ENCODE measurements around the gene HECTD1.
"Not testable (repeated sequence)": the region's sequence is repeated elsewhere in the genome, so short reads cannot be mapped to it uniquely, and the experiment has no call there.

Gene HECTD1

GRCh38 chr14:31228533-31228932 lies 20.9 kb upstream of the HECTD1 start:
- no peak for DNase-seq (ENCODE audit: low spot score)

DNA sequence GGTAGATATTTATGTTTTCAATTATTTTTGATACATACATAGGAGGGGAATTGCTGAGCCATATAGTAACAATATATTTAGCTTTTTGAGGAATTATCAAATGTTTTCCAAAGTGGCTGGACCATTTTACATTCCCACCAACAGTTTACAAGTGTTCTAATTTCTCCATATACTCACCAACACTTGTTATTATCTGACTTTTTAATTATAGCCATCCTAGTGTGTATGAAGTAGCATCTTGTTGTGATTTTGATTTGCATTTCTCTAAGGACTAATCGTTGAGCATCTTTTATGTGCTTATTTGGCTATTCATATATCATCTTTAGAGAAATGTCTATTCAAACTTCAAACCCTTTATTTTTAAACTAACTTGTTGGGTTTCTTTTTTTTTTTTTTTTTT lies 17.2 kb upstream of the HECTD1 start:
- no peak for DNase-seq (ENCODE audit: low spot score)

- no peak for DNase-seq (ENCODE audit: low spot score)
Observed at GRCh38 chr14:31223331-31223730, 15.7 kb upstream of the HECTD1 start.

DNA sequence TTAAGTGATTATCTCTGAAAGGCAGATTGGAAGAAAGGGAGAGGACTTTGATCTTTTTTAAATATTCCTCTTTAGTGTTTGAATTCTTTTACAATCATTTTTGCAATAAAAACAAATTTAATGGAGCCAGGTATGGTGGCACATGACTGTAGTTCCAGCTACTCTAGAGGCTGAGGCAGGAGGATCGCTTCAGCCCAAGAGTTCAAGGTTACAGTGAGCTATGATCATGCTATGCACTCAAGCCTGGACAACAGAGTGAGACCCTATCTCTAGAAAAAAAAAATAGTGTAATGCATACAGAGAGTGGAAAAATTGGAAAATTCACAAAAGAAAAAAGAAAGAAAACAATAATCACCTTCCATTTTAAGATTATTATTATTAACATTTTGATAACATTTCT lies 15.2 kb upstream of the HECTD1 start:
- DNase-seq (ENCODE audit: low spot score), result no peak

DNA sequence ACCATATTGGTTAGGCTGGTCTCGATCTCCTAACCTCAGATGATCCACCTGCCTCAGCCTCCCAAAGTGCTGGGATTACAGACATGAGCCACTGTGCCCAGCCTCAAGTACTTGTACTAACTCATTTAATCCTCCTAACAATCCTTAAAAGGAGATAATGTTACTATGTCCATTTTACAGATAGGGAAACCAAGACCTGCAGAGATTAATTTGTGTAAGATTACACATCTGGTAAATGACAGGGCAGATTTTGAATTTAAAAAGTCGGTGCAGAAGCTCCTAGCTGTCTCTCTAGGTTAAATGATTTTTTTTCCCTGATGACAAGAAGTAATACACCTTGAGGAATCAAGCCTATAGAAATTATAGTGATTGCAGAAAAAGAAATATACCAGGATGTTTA lies 13.7 kb upstream of the HECTD1 start:
- DNase-seq (ENCODE audit: low spot score), result no peak

DNA sequence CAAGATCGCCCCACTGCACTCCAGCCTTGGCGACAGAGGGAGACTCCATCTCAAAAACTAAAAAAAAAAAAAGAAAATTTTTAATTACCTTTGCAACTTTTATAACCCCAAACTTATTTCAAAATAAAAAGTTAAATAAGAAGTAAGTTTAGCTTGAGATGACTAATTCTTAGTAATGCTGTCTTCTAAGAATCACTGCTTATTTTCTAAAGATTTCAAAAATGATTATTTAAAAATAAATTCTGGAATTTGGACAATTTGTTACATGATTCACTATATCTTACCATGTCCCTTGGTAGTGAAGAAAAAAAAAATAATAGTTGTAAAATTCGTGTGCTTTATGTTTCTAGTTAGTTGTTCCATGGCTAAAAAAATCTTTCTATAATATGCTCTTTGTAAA lies 11.6 kb upstream of the HECTD1 start:
- DNase-seq (ENCODE audit: low spot score), result peak; percentile 32

DNA sequence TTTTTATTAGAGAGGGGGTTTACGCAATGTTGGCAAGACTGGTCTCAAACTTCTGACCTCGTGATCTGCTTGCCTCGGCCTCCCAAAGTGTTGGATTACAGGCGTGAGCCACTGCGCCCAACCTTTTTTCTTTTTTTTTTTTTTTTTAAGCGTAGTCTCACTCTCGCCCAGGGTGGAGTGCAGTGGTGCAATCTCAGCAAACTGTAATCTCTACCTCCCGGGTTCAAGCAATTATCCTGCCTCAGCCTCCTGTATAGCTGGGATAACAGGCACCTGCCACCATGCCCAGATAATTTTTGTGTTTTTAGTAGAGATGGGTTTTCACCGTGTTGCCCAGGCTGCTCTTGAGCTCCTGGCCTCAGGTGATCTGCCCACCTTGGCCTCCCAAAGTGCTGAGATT lies 8.8 kb upstream of the HECTD1 start:
- DNase-seq (ENCODE audit: low spot score), result no peak

DNA sequence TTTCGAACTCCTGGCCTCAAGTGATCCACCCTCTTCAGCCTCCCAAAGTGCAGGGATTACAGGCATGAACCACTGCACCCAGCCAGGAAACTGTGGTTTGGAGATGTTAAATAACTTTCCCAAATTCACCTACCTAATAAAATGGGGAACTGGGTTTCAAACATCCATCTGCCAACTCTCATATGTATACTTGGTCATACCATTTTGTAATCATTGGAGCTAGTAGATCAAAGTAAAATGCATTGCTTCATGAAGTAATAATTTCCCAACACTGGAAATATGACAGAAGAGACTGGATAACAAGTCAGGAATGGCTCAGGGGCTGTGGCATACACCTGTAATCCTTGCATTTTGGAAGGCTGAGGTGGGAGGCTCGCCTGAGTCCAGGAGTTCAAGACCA lies 5.3 kb upstream of the HECTD1 start:
- no peak for DNase-seq (ENCODE audit: low spot score)

GRCh38 chr14:31209605-31210004 lies 2.0 kb upstream of the HECTD1 start:
- DNase-seq (ENCODE audit: low spot score), result no peak

- no peak for DNase-seq (ENCODE audit: low spot score)
Observed at GRCh38 chr14:31208546-31209424, 1.2 kb upstream of the HECTD1 start.

- no peak for DNase-seq (ENCODE audit: low spot score)
Observed at GRCh38 chr14:31207287-31207754, 272 bp downstream of the HECTD1 start.

GRCh38 chr14:31206536-31207286 lies 882 bp downstream of the HECTD1 start:
- no peak for DNase-seq (ENCODE audit: low spot score)

DNA sequence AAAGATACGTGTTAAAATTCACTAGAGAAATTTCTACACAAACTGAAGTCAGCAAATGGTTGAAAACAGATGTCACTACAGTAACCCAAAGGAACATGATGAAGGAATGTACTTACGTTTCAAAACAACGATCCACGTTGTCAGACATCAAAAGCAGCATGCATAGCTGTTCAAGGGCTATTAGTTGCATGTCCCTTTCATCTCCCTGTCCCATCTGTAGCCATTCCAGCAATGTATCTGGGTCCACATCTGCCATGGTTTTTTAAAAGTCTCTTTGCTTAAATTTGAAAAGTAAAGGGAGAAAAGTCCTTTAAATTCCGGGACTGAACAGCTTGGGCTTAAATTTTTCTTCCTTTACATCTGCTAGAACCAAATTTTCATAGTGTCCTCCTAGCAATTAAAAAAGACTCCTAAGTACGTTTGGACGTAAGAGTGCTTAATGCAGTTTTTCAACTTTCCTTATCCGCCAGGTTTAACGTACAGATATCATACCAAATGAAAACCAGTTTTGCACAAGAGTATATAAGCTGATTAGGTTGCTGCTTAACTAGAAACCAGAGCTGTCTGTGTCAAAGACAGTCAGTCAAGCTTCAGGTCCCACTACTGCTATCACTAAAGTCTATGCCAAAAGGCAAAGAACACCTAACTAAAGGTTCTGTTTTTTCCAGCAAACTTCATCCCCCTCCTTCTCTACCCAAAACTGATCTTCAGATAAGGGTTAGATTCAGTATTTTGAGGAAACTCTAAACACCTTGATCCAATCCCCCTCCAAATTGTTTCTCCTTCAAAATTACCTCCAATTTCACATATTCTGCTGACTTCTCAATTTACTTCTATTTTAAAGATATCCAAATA lies 1.7 kb downstream of the HECTD1 start:
- DNase-seq (ENCODE audit: low spot score), result peak; percentile 52

DNA sequence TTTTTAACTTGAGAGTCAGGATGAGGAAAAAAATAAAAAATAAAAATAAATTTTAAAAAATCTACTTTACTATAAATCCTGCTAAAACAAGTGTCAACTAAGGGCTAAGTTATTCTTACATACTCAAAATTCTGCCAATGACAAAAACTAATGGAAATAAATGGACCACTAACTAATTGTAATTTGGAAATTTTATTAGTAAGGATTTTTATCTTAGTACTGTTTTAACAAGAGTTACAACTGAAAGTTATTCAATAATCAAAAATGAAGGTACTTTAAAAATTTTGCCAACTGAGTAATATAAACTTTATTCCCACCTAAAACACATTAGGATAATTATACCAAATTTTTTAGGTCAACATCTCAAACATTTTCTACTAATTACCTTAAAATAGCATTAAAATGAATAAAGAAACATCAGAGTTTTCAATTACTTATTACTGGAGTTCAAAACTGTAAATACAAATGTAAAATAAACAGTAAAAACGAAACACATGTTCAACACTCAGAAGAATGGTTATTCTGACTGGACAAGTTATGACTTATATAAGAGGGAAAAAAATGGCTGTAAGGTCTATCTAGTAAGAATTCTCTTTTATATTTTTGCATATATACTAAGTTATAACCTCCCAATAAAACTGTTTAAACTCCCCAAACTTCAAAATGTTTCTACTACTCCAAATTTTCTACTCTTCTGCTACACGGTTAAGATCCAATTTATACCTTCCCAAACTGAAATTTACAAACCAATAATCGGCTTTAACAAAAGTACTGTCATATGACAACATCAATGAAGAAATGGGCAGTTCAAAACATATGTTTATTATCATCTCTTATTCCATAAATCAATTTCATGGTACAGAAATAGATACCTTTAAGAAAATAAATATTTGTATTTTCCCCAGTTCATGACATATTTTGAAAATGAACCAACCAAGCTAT lies 2.7 kb downstream of the HECTD1 start:
- no peak for DNase-seq (ENCODE audit: low spot score)

DNA sequence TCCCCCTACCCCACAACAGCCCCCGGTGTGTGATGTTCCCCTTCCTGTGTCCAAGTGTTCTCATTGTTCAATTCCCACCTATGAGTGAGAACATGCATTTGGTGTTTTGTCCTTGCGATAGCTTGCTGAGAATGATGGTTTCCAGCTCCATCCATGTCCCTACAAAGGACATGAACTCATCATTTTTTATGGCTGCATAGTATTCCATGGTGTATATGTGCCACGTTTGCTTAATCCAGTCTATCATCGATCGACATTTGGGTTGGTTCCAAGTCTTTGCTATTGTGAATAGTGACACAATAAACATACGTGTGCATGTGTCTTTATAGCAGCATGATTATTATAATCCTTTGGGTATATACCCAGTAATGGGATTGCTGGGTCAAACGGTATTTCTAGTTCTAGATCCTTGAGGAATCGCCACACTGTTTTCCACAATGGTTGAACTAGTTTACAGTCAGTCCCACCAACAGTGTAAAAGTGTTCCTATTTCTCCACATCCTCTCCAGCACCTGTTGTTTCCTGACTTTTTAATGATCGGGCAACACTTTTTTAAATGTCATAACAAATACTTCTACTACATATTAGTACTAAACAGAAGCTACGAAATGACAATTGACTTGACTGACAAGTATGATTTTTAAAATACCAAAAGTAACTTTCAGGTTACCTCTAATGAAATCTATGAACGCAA lies 3.5 kb downstream of the HECTD1 start:
- not testable (repeated sequence) for DNase-seq (ENCODE audit: low spot score)

GRCh38 chr14:31203414-31203742 lies 4.2 kb downstream of the HECTD1 start:
- no peak for DNase-seq (ENCODE audit: low spot score)

DNA sequence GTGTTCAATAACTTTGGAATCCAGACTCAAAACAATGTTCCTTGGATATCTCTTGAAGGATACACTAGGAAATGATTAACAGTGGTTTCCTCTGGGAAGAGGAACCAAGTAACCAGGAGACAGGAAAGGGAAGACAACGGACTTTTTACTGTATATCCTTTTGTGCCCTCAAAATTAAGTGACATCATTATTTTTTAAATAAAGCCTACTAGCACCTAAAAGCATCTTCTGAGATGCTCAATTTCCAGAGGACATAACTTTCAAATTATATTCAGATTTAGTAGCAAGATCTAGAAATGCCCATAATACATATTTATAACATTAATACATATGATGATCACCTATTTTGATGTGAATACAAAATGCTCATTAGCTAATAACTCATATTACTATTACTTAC lies 6.5 kb downstream of the HECTD1 start:
- no peak for DNase-seq (ENCODE audit: low spot score)

DNA sequence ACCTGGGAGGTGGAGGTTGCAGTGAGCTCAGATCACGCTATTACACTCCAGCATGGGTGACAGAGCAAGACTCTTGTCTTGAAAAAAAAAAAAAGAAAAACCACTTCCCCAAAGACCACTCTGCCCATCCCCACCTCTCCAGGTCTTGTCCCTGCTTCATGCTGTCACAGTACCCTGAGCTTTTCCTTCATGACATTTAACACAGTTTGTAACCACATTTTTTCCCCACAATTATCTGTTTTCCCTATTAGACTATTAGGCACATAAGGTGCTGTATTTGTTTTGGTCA lies 6.9 kb downstream of the HECTD1 start:
- no peak for DNase-seq (ENCODE audit: low spot score)

DNA sequence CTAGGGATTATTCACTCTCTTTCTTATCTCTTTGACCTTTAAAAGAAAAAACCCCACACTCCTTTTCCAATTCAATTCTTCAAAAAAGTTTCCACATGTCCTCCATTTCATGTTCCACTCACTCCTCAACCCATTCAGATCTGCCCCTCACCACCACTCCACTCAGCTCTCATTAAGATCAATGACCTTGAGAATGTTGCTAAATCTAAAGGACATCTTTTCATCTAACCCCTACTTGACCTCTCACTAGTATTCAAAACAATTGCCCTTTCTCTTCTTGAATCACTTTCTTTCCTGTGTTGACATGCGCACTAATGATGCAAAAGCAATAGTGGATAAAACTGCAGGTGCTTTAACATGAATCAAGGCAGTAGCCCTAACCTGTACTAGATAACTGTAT lies 9.9 kb downstream of the HECTD1 start:
- DNase-seq (ENCODE audit: low spot score), result no peak

DNA sequence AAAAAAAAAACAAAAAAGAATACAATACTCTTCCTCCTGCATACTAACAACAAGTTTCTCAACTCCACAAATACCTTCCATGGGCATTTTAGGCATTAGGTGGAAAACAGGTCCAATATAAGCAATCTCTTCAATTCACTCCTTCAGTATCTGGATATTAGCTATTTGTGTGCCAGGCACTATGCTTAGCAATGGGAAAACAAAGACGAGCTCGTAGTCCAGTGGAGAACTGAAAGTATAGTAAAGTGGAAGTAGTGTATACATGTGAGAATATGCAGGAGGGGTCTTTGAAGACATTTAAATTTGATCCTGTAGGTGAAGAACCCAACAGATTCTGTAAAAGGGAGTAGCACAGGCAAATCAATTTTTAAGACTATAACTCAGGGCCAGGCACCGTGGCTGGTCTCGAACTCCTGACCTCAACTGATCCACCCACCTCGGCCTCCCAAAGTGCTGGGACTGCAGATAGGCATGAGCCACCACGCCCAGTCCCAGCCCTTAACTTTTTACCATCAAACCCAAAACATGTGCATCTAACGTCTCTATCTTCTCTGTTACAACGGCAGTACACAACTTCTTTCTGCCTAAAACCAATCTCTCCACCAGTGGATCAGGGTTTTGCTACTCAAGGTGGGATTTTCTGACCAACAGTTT lies 10.6 kb downstream of the HECTD1 start:
- DNase-seq (ENCODE audit: low spot score), result no peak

All from hepatic stellate cell (primary cell).